C4-2B (cell line): ENCODE results near the gene CRB1.

Experiments used
- H3K27ac ChIP-seq: fragments of 450-650 bp; 2 replicates; pipeline ENCODE4 v1.5.1; 2017
- ZFX ChIP-seq: fragments of 450-650 bp; IDR thresholded peaks from 2 replicates; pipeline ENCODE4 v1.6.1; 2017
- TF ChIP-seq, protein P1 (sequence below): fragments of 450-650 bp; conservative IDR thresholded peaks from 2 replicates; pipeline ENCODE4 v1.5.1; 2017; ENCODE audit warnings: mild to moderate bottlenecking

The CRB1 gene

GRCh38 chr1:197321811-197322210, 53.8 kb downstream of the CRB1 start:
- no peak overlapping the region for H3K27ac ChIP-seq
- TF ChIP-seq, protein P1, sequence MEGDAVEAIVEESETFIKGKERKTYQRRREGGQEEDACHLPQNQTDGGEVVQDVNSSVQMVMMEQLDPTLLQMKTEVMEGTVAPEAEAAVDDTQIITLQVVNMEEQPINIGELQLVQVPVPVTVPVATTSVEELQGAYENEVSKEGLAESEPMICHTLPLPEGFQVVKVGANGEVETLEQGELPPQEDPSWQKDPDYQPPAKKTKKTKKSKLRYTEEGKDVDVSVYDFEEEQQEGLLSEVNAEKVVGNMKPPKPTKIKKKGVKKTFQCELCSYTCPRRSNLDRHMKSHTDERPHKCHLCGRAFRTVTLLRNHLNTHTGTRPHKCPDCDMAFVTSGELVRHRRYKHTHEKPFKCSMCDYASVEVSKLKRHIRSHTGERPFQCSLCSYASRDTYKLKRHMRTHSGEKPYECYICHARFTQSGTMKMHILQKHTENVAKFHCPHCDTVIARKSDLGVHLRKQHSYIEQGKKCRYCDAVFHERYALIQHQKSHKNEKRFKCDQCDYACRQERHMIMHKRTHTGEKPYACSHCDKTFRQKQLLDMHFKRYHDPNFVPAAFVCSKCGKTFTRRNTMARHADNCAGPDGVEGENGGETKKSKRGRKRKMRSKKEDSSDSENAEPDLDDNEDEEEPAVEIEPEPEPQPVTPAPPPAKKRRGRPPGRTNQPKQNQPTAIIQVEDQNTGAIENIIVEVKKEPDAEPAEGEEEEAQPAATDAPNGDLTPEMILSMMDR, result no peak
- no peak for TF ChIP-seq ZFX

- TF ChIP-seq, protein P1, result peak; percentile 81
- TF ChIP-seq ZFX, result no peak
- no peak overlapping the region for H3K27ac ChIP-seq
Measured at GRCh38 chr1:197327776-197328364, 59.8 kb downstream of the CRB1 start.

DNA sequence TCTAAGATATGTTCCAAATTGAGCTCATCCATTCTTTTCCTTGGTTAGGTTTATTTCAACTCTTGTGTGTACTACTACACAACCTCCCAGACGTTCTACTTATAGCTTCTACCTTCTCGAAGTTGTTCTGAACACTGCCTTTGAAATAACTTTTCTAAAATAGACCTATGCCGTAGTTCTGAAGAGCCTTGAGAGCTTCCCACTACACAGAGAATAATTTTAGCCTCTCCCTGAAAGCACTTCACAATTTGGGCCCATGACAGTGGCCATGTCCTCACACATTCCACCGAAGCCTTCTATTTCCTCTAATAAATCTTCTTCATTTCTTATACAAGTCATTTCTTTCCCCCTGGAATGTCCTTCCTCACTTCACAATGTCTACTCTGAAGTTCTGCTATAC, 62.2 kb downstream of the CRB1 start:
- no peak for TF ChIP-seq ZFX
- TF ChIP-seq, protein P1, result no peak
- H3K27ac ChIP-seq, result no peak overlapping the region

- TF ChIP-seq, protein P1, result no peak
- TF ChIP-seq ZFX, result no peak
- H3K27ac ChIP-seq, result no peak overlapping the region
Measured at GRCh38 chr1:197331565-197331964, 63.5 kb downstream of the CRB1 start.

DNA sequence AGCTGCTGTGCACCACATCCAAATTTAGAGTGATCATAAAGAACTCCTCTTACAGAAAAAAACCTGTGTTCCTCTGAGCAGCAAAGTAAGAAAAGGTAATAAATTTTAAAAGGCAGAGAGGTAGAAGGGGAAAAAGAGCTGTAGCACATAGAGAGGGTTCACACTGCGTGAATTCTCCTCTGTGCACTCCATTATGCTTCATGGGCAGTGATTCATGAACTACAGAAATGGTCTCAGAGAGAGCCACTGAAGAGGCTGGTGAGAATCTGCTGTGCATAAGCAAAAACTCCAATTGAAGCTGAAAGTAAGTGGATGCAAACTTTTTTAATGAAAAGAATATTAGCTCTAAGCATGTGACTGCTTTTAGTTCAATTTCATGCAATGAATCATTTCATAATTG, 65.0 kb downstream of the CRB1 start:
- TF ChIP-seq, protein P1, result no peak
- TF ChIP-seq ZFX, result no peak

GRCh38 chr1:197336571-197336970, 68.5 kb downstream of the CRB1 start:
- TF ChIP-seq, protein P1, result no peak
- no peak for TF ChIP-seq ZFX
- H3K27ac ChIP-seq, result no peak overlapping the region

More for the DNA sequence above, 65.0 kb downstream of the CRB1 start:
- no peak overlapping the region for H3K27ac ChIP-seq

DNA sequence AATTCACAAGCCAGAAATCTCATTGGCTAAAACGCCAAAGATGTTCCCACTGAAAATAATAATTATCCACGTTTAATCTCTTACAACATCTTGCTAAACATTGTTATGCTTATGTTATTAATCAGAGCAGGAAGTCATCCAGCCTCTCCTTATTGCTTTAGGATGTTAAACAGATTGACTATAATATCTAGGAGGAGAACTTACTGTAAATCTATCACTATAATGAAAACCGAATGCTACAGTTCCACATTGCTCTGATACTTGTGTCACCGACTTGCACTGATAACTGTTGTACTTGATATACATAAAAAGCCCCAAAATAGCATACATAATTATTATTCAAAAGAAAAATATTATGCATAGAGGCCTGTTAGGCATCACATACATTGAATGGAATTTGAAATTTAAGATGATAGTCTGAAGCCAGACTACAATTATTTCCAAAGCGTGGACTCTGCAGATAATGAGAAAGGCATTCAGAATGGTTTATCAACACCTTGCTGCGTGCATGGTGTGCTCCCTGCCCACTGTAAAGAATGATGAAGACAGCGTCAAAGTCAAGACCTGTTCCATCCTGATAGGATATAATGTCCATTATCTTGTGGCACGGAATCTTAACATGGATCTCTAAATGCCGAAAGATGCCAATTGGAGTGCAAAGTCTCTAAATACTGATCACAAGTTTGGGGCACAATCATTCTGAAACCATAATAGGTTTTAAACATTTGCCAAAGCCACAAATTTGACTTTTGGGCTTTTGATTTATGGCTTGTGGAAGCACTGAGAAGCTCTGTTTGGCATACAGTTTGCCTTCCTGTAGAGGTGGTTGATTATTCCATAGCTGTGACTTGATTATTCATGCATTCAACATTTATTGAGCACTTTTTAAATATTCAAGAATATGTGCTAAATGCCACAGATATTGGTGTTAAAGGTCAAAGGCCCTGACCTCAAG, 71.3 kb downstream of the CRB1 start:
- TF ChIP-seq ZFX, result no peak
- TF ChIP-seq, protein P1, result no peak
- no peak overlapping the region for H3K27ac ChIP-seq
